GM12878 (cell line): ENCODE measurements around the gene FLT4. TPM values are rescaled to one million over a fixed set of nuclear protein-coding genes. Genes with fewer than 3 reads are reported as not detected.

ENCODE experiments used
- ATAC-seq: fragments of 200-7000 bp; cut with Tn5 transposase; 3 replicates; pipeline ENCODE4 v1.9.1; 2020; ENCODE audit warnings: mild to moderate bottlenecking, moderate library complexity
- BruUV-seq: library from RNA; stranded (reverse); fragments of 400-500 nt; replicated peaks from 2 replicates; lab custom pipeline; 2021; lab: Mats Ljungman, UMichigan
- CTCF ChIA-PET: fragments of 300-600 bp; sonication (Branson Sonifier 250); formaldehyde crosslinking; extraction: SDS; loops from one replicate; lab custom pipeline; 2021; ENCODE audit warnings: inconsistent platforms; lab: Yijun Ruan, JAX
- POLR2A ChIA-PET: fragments of 350-600 bp; formaldehyde crosslinking; extraction: SDS; loops from one replicate; lab custom pipeline; 2021; ENCODE audit warnings: inconsistent platforms; lab: Charles Lee
- RAD21 ChIA-PET: fragments of 300-600 bp; sonication (Branson Sonifier 250); formaldehyde crosslinking; loops from one replicate; lab custom pipeline; 2023; ENCODE audit warnings: antibody characterized with exemption; ENCODE audit not compliant: unreplicated experiment; lab: Charles Lee
- SMC1A ChIA-PET: fragments of 300-600 bp; sonication (Branson Sonifier 250); formaldehyde crosslinking; loops from one replicate; lab custom pipeline; 2023; ENCODE audit not compliant: unreplicated experiment, uncharacterized antibody; lab: Charles Lee
- DNase-seq: peaks from one replicate; pipeline ENCODE4 v3.0.0-alpha.2; 2011; ENCODE audit warnings: low read depth, low spot score
- FAIRE-seq: peaks from 3 replicates; lab custom pipeline; 2011; peaks lifted over from hg19 to GRCh38; lab: Jason Lieb, UNC
- H2AFZ ChIP-seq: 2 replicates; pipeline ENCODE4 v1.6.0; 2011; ENCODE audit warnings: low read depth, low read length, control low read depth; ENCODE audit not compliant: control insufficient read depth
- H3K27ac ChIP-seq: 2 replicates; pipeline ENCODE4 v1.5.1; 2011; ENCODE audit warnings: control low read depth; ENCODE audit not compliant: control insufficient read depth, insufficient read depth
- H3K27me3 ChIP-seq, 2 experiments: replicated peaks in 1 of 2; 2 replicates each; pipeline versions ENCODE4 v1.6.0 to v1.6.1; 2011; ENCODE audit warnings: low read length in 1 of 2; ENCODE audit not compliant: control insufficient read depth in 2 of 2, insufficient read depth in 2 of 2
- H3K36me3 ChIP-seq, 2 experiments: 2 replicates each; pipeline ENCODE4 v1.5.1; 2011; ENCODE audit warnings: low read length in 1 of 2; ENCODE audit not compliant: control insufficient read depth in 2 of 2, insufficient read depth in 2 of 2
- H3K4me1 ChIP-seq: 2 replicates; pipeline ENCODE4 v1.6.1; 2011; ENCODE audit warnings: mild to moderate bottlenecking, low read length, moderate library complexity, mixed read lengths; ENCODE audit not compliant: control insufficient read depth, insufficient read depth
- H3K4me2 ChIP-seq: 2 replicates; pipeline ENCODE4 v1.6.0; 2011; ENCODE audit warnings: control low read depth; ENCODE audit not compliant: control insufficient read depth, insufficient read depth
- H3K4me3 ChIP-seq: fragments of 200-600 bp; sonication (generic); 2 replicates; pipeline ENCODE4 v1.5.1; 2016
- H3K79me2 ChIP-seq: 2 replicates; pipeline ENCODE4 v1.6.0; 2011; ENCODE audit warnings: low read length; ENCODE audit not compliant: control insufficient read depth, insufficient read depth
- H3K9ac ChIP-seq: 2 replicates; pipeline ENCODE4 v1.8.0; 2011; ENCODE audit warnings: low read length, control low read depth, mixed read lengths; ENCODE audit not compliant: control insufficient read depth, insufficient read depth
- H3K9me3 ChIP-seq: replicated peaks from 3 replicates; pipeline ENCODE4 v1.5.1; 2011; ENCODE audit warnings: mild to moderate bottlenecking, low read length; ENCODE audit not compliant: control insufficient read depth, insufficient read depth
- H4K20me1 ChIP-seq: 2 replicates; pipeline ENCODE4 v1.6.0; 2011; ENCODE audit not compliant: control insufficient read depth, insufficient read depth
- ASH2L ChIP-seq: fragments of 300-600, 200-600 bp; sonication (generic); IDR thresholded peaks from 2 replicates; pipeline ENCODE4 v1.6.1; 2017; ENCODE audit warnings: low read depth, mild to moderate bottlenecking, borderline replicate concordance
- BMI1 ChIP-seq: fragments of 450-650 bp; IDR thresholded peaks from 2 replicates; pipeline ENCODE4 v1.6.1; 2016; ENCODE audit warnings: mild to moderate bottlenecking, moderate library complexity, borderline replicate concordance
- CHD4 ChIP-seq: fragments of 200-600 bp; sonication (generic); IDR thresholded peaks from 2 replicates; pipeline ENCODE4 v1.6.1; 2016; ENCODE audit warnings: mild to moderate bottlenecking
- CREB1 ChIP-seq: IDR thresholded peaks from 2 replicates; pipeline ENCODE4 v1.6.1; 2012; ENCODE audit warnings: low read depth, mild to moderate bottlenecking, inconsistent platforms
- CREM ChIP-seq: IDR thresholded peaks from 2 replicates; pipeline ENCODE4 v1.6.1; 2014; ENCODE audit warnings: antibody characterized with exemption, low read depth
- FOXM1 ChIP-seq: IDR thresholded peaks from 2 replicates; pipeline ENCODE4 v1.6.1; 2012; ENCODE audit warnings: low read depth, mild to moderate bottlenecking, inconsistent platforms, low read length, moderate library complexity
- HDAC2 ChIP-seq: fragments of 200-600 bp; sonication (generic); IDR thresholded peaks from 2 replicates; pipeline ENCODE4 v1.6.1; 2017
- MYB ChIP-seq: fragments of 150-350 bp; IDR thresholded peaks from 2 replicates; pipeline ENCODE4 v1.6.1; 2014; ENCODE audit warnings: mild to moderate bottlenecking, low read depth, low read length, borderline replicate concordance
- NFIC ChIP-seq: IDR thresholded peaks from 2 replicates; pipeline ENCODE4 v1.6.1; 2012; ENCODE audit warnings: low read depth, mild to moderate bottlenecking, inconsistent platforms, low read length, moderate library complexity
- RAD21 ChIP-seq: IDR thresholded peaks from 2 replicates; pipeline ENCODE4 v1.6.1; 2011; ENCODE audit warnings: mild to moderate bottlenecking, low read depth, low read length, moderate library complexity; ENCODE audit not compliant: insufficient read depth
- RBBP5 ChIP-seq: fragments of 200-600 bp; sonication (generic); conservative IDR thresholded peaks from 2 replicates; pipeline ENCODE4 v1.6.1; 2016
- WRNIP1 ChIP-seq: IDR thresholded peaks from 2 replicates; pipeline ENCODE4 v1.6.1; 2011; ENCODE audit warnings: low read depth, low read length, improper control_type of control experiment, borderline replicate concordance
- ZSCAN29 ChIP-seq: fragments of 450-650 bp; IDR thresholded peaks from 2 replicates; pipeline ENCODE4 v1.6.1; 2017; ENCODE audit warnings: mild to moderate bottlenecking, moderate library complexity
- WGBS: methylation state at CpG from one replicate; pipeline ENCODE4 v1.1.6; 2016; ENCODE audit warnings: low lambda C conversion rate; ENCODE audit not compliant: insufficient replicate concordance, insufficient coverage; ENCODE audit errors: missing lambda C conversion rate; 5-methylcytosine and 5-hydroxymethylcytosine counted together
- in situ Hi-C: fragments of 300-500 bp; cut with MboI; formaldehyde crosslinking; loops from 9 replicates; pipeline ENCODE4 v1.14.3; 2018; ENCODE audit warnings: mixed read lengths
- intact Hi-C: fragments of 100-400 bp; cut with micrococcal nuclease; formaldehyde crosslinking; loops from one replicate; pipeline ENCODE4 v1.14.2; 2022; ENCODE audit not compliant: unreplicated experiment
- polyA plus RNA-seq, 11 experiments: library from polyadenylated mRNA; depleted of rRNA in 4 of 11; unstranded in 6 of 11; stranded (reverse) in 5 of 11; fragments of >200 nt; fragmentation: Nextera tagmentation in 4 of 11; fragmentation: Illumina TruSeq in 1 of 11; extraction: Ambion mirVana in 4 of 11; extraction: Trizol in 1 of 11; gene quantifications; 1 replicate in 1 of 11; 2 replicates in 10 of 11; pipeline versions ENCODE4 v1.2.1 to v1.2.3, GENCODE V29; 2011 to 2016; ENCODE audit warnings: inconsistent platforms in 2 of 11, missing spikeins in 2 of 11, low read depth in 1 of 11
- total RNA-seq, 4 experiments: library from RNA; depleted of rRNA in 3 of 4; stranded (reverse); fragments of >200 nt in 3 of 4; fragmentation: Illumina TruSeq in 1 of 4; extraction: Trizol in 1 of 4; gene quantifications; 2 replicates each; pipeline versions ENCODE4 v1.2.1 to v1.2.3, GENCODE V29; 2013 to 2021
- TF ChIP-seq, protein P1 (sequence below): IDR thresholded peaks from 2 replicates; pipeline ENCODE4 v1.6.1; 2012; ENCODE audit warnings: improper control_type of control experiment, low read depth, low read length; ENCODE audit not compliant: insufficient replicate concordance

The FLT4 gene
- total and polyA plus RNA-seq, 10 of the 15 experiments (the other 5 are each of a cell fraction or from before 2014, with no cell fraction given) = 0.18 TPM; not detected in 9

DNA sequence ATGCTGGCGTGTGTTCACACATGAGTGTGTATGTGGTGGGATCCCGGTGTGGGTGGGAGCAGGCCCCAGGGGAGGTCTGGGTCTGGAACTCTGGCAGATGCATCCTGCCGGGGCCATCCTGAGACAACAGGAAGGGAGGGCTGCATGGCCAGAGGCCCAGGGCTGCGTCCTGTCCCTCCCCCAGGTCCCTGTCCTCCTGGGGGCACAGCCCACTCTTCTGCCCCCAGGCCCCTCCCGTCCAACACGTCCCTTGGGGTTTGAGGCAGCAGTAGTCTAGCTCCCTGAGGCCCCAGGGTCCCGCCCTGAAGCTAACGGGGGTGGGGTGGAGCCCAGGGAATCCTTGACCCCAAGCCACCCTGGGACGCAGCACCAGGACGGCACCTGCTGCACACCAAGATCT lies 16.6 kb downstream of the FLT4 start:
- Histone ChIP-seq H3K4me2 (no peak overlapping the region), H3K36me3 (no peaks in the 10 kb centered on the region), H3K9ac (no peak overlapping the region), H3K4me3 (no peak overlapping the region), H2AFZ (no peak overlapping the region), H3K4me1 (no peaks in the 10 kb centered on the region), H3K79me2 (no peaks in the 10 kb centered on the region), H3K27me3 (no peaks in the 10 kb centered on the region), H3K27ac (no peak overlapping the region), H3K9me3 (no peaks in the 10 kb centered on the region), H4K20me1 (no peaks in the 10 kb centered on the region)
- TF ChIP-seq RAD21 = no peak
- no peak for TF ChIP-seq MYB
- 24% methylated on average over 10 of the region's 10 CpGs for WGBS
- ChIA-PET SMC1A (no interaction called here), CTCF (no interaction called here), POLR2A (no interaction called here), RAD21 (no interaction called here)
- ATAC-seq = no peak
- in situ Hi-C loops = no loop called here
- intact Hi-C loops = no loop called here
- FAIRE-seq = no peak
- DNase-seq = no peak
- BruUV-seq = no TSS peak

DNA sequence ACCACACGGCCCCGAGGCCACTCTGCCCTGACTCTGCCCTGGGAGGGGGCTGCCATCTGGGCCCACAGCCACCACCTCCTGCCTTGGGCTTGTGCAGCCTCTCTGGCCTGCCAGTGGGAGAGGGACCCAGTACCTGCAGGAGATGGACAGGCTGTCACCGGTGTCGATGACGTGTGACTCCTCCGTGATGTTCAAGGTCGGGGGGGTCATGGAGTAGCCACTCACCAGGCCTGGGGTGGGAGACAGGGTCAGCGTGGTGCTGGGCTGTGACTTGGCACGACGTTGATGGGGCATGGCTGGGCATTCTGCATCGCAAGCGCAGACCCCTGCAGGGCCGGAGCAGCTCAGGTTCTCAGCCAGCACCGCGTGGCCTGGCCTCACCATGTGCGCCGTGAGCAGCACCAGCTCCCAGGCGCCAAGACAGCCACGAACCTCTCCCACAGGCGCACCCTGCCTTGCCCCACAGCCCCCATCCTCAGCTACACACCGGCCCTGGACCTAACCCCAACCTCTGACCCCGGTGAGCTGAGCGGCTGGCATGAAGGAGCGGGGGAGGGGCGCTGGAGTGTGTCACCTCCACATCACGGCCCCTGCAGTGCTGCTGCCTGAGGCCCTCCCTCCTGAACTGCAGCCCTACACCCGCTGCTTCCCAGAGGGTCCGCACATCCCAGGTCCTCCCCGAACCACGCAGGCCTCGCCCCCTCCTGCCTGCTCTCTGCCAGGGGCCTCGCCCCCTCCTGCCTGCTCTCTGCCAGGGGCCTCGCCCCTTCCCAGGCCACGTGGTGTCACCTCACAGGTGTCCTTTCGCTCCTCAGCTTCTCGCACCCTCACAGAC lies 17.6 kb downstream of the FLT4 start:
- Histone ChIP-seq H3K4me3 (no peak overlapping the region), H3K79me2 (no peaks in the 10 kb centered on the region), H3K9ac (no peak overlapping the region), H3K4me2 (no peak overlapping the region), H3K27me3 (no peaks in the 10 kb centered on the region; a peak in 1 of 4 replicates), H2AFZ (no peak overlapping the region), H3K36me3 (no peaks in the 10 kb centered on the region), H3K4me1 (no peaks in the 10 kb centered on the region), H4K20me1 (no peaks in the 10 kb centered on the region), H3K27ac (no peak overlapping the region), H3K9me3 (no peaks in the 10 kb centered on the region)
- ChIA-PET POLR2A (no interaction called here), SMC1A (no interaction called here), CTCF (no interaction called here), RAD21 (no interaction called here)
- no TSS peak for BruUV-seq
- FAIRE-seq (no peak), ATAC-seq (no peak), DNase-seq (no peak)
- 53% methylated on average over 34 of the region's 36 CpGs for WGBS
- intact Hi-C loops (no loop called here), in situ Hi-C loops (no loop called here)
- TF ChIP-seq ASH2L (no peak), CHD4 (no peak), ZSCAN29 (no peak), NFIC (no peak), CREM (no peak), CREB1 (no peak), BMI1 (no peak), WRNIP1 (no peak), FOXM1 (no peak), HDAC2 (no peak), RBBP5 (no peak)
- TF ChIP-seq, protein P1, sequence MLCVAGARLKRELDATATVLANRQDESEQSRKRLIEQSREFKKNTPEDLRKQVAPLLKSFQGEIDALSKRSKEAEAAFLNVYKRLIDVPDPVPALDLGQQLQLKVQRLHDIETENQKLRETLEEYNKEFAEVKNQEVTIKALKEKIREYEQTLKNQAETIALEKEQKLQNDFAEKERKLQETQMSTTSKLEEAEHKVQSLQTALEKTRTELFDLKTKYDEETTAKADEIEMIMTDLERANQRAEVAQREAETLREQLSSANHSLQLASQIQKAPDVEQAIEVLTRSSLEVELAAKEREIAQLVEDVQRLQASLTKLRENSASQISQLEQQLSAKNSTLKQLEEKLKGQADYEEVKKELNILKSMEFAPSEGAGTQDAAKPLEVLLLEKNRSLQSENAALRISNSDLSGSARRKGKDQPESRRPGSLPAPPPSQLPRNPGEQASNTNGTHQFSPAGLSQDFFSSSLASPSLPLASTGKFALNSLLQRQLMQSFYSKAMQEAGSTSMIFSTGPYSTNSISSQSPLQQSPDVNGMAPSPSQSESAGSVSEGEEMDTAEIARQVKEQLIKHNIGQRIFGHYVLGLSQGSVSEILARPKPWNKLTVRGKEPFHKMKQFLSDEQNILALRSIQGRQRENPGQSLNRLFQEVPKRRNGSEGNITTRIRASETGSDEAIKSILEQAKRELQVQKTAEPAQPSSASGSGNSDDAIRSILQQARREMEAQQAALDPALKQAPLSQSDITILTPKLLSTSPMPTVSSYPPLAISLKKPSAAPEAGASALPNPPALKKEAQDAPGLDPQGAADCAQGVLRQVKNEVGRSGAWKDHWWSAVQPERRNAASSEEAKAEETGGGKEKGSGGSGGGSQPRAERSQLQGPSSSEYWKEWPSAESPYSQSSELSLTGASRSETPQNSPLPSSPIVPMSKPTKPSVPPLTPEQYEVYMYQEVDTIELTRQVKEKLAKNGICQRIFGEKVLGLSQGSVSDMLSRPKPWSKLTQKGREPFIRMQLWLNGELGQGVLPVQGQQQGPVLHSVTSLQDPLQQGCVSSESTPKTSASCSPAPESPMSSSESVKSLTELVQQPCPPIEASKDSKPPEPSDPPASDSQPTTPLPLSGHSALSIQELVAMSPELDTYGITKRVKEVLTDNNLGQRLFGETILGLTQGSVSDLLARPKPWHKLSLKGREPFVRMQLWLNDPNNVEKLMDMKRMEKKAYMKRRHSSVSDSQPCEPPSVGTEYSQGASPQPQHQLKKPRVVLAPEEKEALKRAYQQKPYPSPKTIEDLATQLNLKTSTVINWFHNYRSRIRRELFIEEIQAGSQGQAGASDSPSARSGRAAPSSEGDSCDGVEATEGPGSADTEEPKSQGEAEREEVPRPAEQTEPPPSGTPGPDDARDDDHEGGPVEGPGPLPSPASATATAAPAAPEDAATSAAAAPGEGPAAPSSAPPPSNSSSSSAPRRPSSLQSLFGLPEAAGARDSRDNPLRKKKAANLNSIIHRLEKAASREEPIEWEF = no peak
